H1 (cell line): ENCODE results near the gene BCL2L13. TPM values are rescaled to one million over a fixed set of nuclear protein-coding genes. Genes with fewer than 3 reads are reported as not detected.

Source experiments
- CTCF ChIA-PET: fragments of 300-600 bp; sonication (Branson Sonifier 250); formaldehyde crosslinking; loops from one replicate; lab custom pipeline; 2021; ENCODE audit not compliant: partially characterized antibody; lab: Charles Lee
- POLR2A ChIA-PET: fragments of 300-600 bp; sonication (Branson Sonifier 250); formaldehyde crosslinking; loops from one replicate; lab custom pipeline; 2021; ENCODE audit warnings: inconsistent platforms; ENCODE audit not compliant: partially characterized antibody; lab: Charles Lee
- DNase-seq, 2 experiments: peaks; one replicate each; pipeline versions ENCODE4 v3.0.0 to v3.0.0-alpha.2; 2010 to 2022; ENCODE audit warnings: low spot score in 2 of 2, low read depth in 1 of 2, mixed read lengths in 1 of 2
- FAIRE-seq: peaks from 2 replicates; lab custom pipeline; 2011; peaks lifted over from hg19 to GRCh38; lab: Jason Lieb, UNC
- H2AFZ ChIP-seq: 2 replicates; pipeline ENCODE4 v1.8.1; 2012; ENCODE audit warnings: low read length, inconsistent platforms
- H2AK5ac ChIP-seq: 2 replicates; pipeline ENCODE4 v1.6.1; 2013; ENCODE audit warnings: low read depth, low read length
- H2BK120ac ChIP-seq: replicated peaks from 2 replicates; pipeline ENCODE3; 2013; ENCODE audit warnings: low read depth, low read length, inconsistent platforms
- H2BK12ac ChIP-seq: 2 replicates; pipeline ENCODE4 v1.6.1; 2013; ENCODE audit warnings: low read depth, low read length
- H2BK15ac ChIP-seq: 2 replicates; pipeline ENCODE4 v1.6.1; 2013; ENCODE audit warnings: low read length
- H2BK20ac ChIP-seq: 2 replicates; pipeline ENCODE4 v1.6.1; 2013; ENCODE audit warnings: low read length
- H2BK5ac ChIP-seq: 2 replicates; pipeline ENCODE4 v1.6.1; 2013; ENCODE audit warnings: low read depth, low read length
- H3K14ac ChIP-seq: 2 replicates; pipeline ENCODE4 v1.6.1; 2013; ENCODE audit warnings: inconsistent platforms; ENCODE audit not compliant: insufficient read length
- H3K18ac ChIP-seq: 2 replicates; pipeline ENCODE4 v1.6.1; 2013; ENCODE audit warnings: low read length; ENCODE audit errors: extremely low read depth
- H3K23ac ChIP-seq: 2 replicates; pipeline ENCODE4 v1.6.1; 2013; ENCODE audit warnings: inconsistent platforms; ENCODE audit not compliant: insufficient read length
- H3K23me2 ChIP-seq: 2 replicates; pipeline ENCODE4 v1.6.1; 2013; ENCODE audit warnings: low read depth, low read length
- H3K27ac ChIP-seq: 2 replicates; pipeline ENCODE4 v1.6.1; 2011; ENCODE audit warnings: low read depth, low read length, inconsistent platforms
- H3K27me3 ChIP-seq, 4 experiments: replicated peaks in 1 of 4; 1 replicate in 1 of 4; 2 replicates in 3 of 4; pipeline versions ENCODE4 v1.6.1 to v1.8.1; 2011 to 2013; ENCODE audit warnings: low read length in 3 of 4, mild to moderate bottlenecking in 3 of 4, inconsistent platforms in 2 of 4, mixed read lengths in 2 of 4, moderate library complexity in 1 of 4; ENCODE audit not compliant: control insufficient read depth in 3 of 4, insufficient read depth in 3 of 4; ENCODE audit errors: extremely low read depth in 1 of 4
- H3K36me3 ChIP-seq, 4 experiments: 2 replicates each; pipeline versions ENCODE4 v1.6.1 to v1.8.1; 2011 to 2013; ENCODE audit warnings: mild to moderate bottlenecking in 4 of 4, low read length in 3 of 4, moderate library complexity in 2 of 4, control low read depth in 1 of 4, inconsistent platforms in 1 of 4; ENCODE audit not compliant: insufficient read depth in 4 of 4, control insufficient read depth in 2 of 4
- H3K4ac ChIP-seq: replicated peaks from 2 replicates; pipeline ENCODE3; 2013; ENCODE audit warnings: low read length, low read depth, mixed read lengths, inconsistent platforms; ENCODE audit not compliant: insufficient read length
- H3K4me1 ChIP-seq, 4 experiments: replicated peaks in 1 of 4; 1 replicate in 1 of 4; 2 replicates in 3 of 4; pipeline versions ENCODE4 v1.6.1 to v1.8.1; 2011 to 2013; ENCODE audit warnings: low read length in 3 of 4, inconsistent platforms in 2 of 4, mixed read lengths in 1 of 4; ENCODE audit not compliant: insufficient read depth in 4 of 4, control insufficient read depth in 3 of 4
- H3K4me2 ChIP-seq, 2 experiments: 2 replicates each; pipeline versions ENCODE4 v1.6.1 to v1.8.1; 2011 to 2013; ENCODE audit warnings: low read depth in 2 of 2, low read length in 2 of 2, control low read depth in 1 of 2, inconsistent platforms in 1 of 2, mild to moderate bottlenecking in 1 of 2; ENCODE audit not compliant: insufficient read depth in 1 of 2
- H3K4me3 ChIP-seq, 4 experiments: fragments of 200-600, 300-600 bp in 1 of 4; sonication (generic), shearing (Covaris generic), sonication (Bioruptor Twin) in 1 of 4; 2 replicates each; pipeline versions ENCODE4 v1.5.1 to v1.8.1; 2011 to 2016; ENCODE audit warnings: low read length in 4 of 4, low read depth in 3 of 4, control low read depth in 2 of 4, inconsistent platforms in 2 of 4, mild to moderate bottlenecking in 2 of 4, mixed read lengths in 1 of 4, moderate library complexity in 1 of 4; ENCODE audit not compliant: insufficient read depth in 2 of 4; ENCODE audit errors: extremely low read depth in 1 of 4
- H3K56ac ChIP-seq: replicated peaks from 2 replicates; pipeline ENCODE3; 2013; ENCODE audit warnings: low read depth, mild to moderate bottlenecking, mixed read lengths, low read length, inconsistent platforms; ENCODE audit not compliant: insufficient read length
- H3K79me1 ChIP-seq: 2 replicates; pipeline ENCODE4 v1.6.1; 2013; ENCODE audit warnings: low read depth, low read length, control low read depth
- H3K79me2 ChIP-seq, 2 experiments: 2 replicates each; pipeline versions ENCODE4 v1.6.1 to v1.8.1; 2012 to 2013; ENCODE audit warnings: low read length in 2 of 2, mild to moderate bottlenecking in 2 of 2, inconsistent platforms in 1 of 2; ENCODE audit not compliant: insufficient read depth in 2 of 2, control insufficient read depth in 1 of 2
- H3K9ac ChIP-seq, 4 experiments: replicated peaks in 1 of 4; 1 replicate in 1 of 4; 2 replicates in 3 of 4; pipeline versions ENCODE4 v1.6.1 to v1.8.1; 2011 to 2013; ENCODE audit warnings: low read depth in 3 of 4, low read length in 3 of 4, control low read depth in 2 of 4, mild to moderate bottlenecking in 2 of 4, moderate library complexity in 2 of 4, inconsistent platforms in 1 of 4; ENCODE audit errors: extremely low read depth in 1 of 4
- H3K9me3 ChIP-seq, 2 experiments: 2 replicates each; pipeline versions ENCODE4 v1.6.1 to v1.8.1; 2012 to 2013; ENCODE audit warnings: mild to moderate bottlenecking in 2 of 2, moderate library complexity in 2 of 2, control low read depth in 1 of 2, inconsistent platforms in 1 of 2, low read depth in 1 of 2, low read length in 1 of 2, mixed read lengths in 1 of 2; ENCODE audit not compliant: insufficient read depth in 2 of 2
- H4K20me1 ChIP-seq, 2 experiments: replicated peaks in 1 of 2; 2 replicates each; pipeline versions ENCODE3 to v1.8.1; 2011 to 2013; ENCODE audit warnings: inconsistent platforms in 2 of 2, low read length in 2 of 2, mild to moderate bottlenecking in 1 of 2; ENCODE audit not compliant: insufficient read depth in 2 of 2, control insufficient read depth in 1 of 2
- H4K5ac ChIP-seq: 2 replicates; pipeline ENCODE4 v1.6.1; 2013; ENCODE audit warnings: low read length, low read depth, mixed read lengths, inconsistent platforms; ENCODE audit not compliant: insufficient read length
- H4K8ac ChIP-seq: 2 replicates; pipeline ENCODE4 v1.8.0; 2013; ENCODE audit warnings: mild to moderate bottlenecking, moderate library complexity, low read length, inconsistent platforms; ENCODE audit not compliant: insufficient read depth; ENCODE audit errors: extremely low read depth
- H4K91ac ChIP-seq: replicated peaks from 2 replicates; pipeline ENCODE3; 2013; ENCODE audit warnings: low read length, mixed read lengths, inconsistent platforms; ENCODE audit not compliant: insufficient read length
- EZH2 ChIP-seq: fragments of 200-600 bp; sonication (generic); IDR thresholded peaks from 2 replicates; pipeline ENCODE4 v1.7.1; 2012; ENCODE audit warnings: low read depth, mild to moderate bottlenecking, moderate library complexity, low read length, inconsistent platforms; ENCODE audit not compliant: severe bottlenecking
- GABPA ChIP-seq: IDR thresholded peaks from 2 replicates; pipeline ENCODE4 v1.6.1; 2011; ENCODE audit warnings: mild to moderate bottlenecking, low read length, moderate library complexity, borderline replicate concordance; ENCODE audit not compliant: insufficient read depth
- HDAC2 ChIP-seq, 2 experiments: fragments of 300-600 bp in 1 of 2; sonication (generic) in 1 of 2; IDR thresholded peaks; 2 replicates each; pipeline ENCODE4 v1.6.1; 2011 to 2012; ENCODE audit warnings: low read depth in 2 of 2, low read length in 2 of 2, mild to moderate bottlenecking in 2 of 2, moderate library complexity in 2 of 2, borderline replicate concordance in 1 of 2, inconsistent platforms in 1 of 2
- HDAC6 ChIP-seq: IDR thresholded peaks from one replicate; pipeline ENCODE4 v1.7.1; 2012; ENCODE audit warnings: low read depth, mild to moderate bottlenecking, inconsistent platforms, low read length, moderate library complexity
- JUN ChIP-seq: IDR thresholded peaks from 2 replicates; pipeline ENCODE4 v1.6.1; 2011; ENCODE audit warnings: low read depth, mild to moderate bottlenecking, improper control_type of control experiment, low read length
- RBBP5 ChIP-seq: IDR thresholded peaks from 2 replicates; pipeline ENCODE4 v1.7.1; 2012; ENCODE audit warnings: low read depth, mild to moderate bottlenecking, inconsistent platforms, low read length, moderate library complexity, borderline replicate concordance
- RNF2 ChIP-seq: fragments of 200-900, 300-1000 bp; sonication (generic); IDR thresholded peaks from 2 replicates; pipeline ENCODE4 v1.7.1; 2016; ENCODE audit warnings: borderline replicate concordance, low read depth, mild to moderate bottlenecking, antibody characterized with exemption, low read length; ENCODE audit not compliant: poor library complexity, severe bottlenecking; ENCODE audit errors: missing control alignments
- SAP30 ChIP-seq: fragments of 300-600 bp; sonication (generic); IDR thresholded peaks from 2 replicates; pipeline ENCODE4 v1.7.1; 2012; ENCODE audit warnings: low read length, moderate library complexity, mild to moderate bottlenecking, inconsistent platforms; ENCODE audit not compliant: insufficient read depth, insufficient replicate concordance
- SIRT6 ChIP-seq: IDR thresholded peaks from one replicate; pipeline ENCODE4 v1.7.1; 2012; ENCODE audit warnings: low read length, inconsistent platforms
- SIX5 ChIP-seq: IDR thresholded peaks from 2 replicates; pipeline ENCODE4 v1.6.1; 2011; ENCODE audit warnings: mild to moderate bottlenecking, low read depth, low read length
- TBP ChIP-seq: IDR thresholded peaks from 2 replicates; pipeline ENCODE4 v1.6.1; 2011; ENCODE audit warnings: low read depth, low read length, improper control_type of control experiment
- WGBS, 2 experiments: shearing (Covaris generic) in 1 of 2; methylation state at CpG; one replicate each; pipeline versions ENCODE4 v1.1.6 to v1.1.7; 2013 to 2015; ENCODE audit warnings: low lambda C conversion rate in 2 of 2, mixed read lengths in 2 of 2, inconsistent platforms in 1 of 2, low coverage in 1 of 2, missing lambda C conversion rate in 1 of 2; ENCODE audit not compliant: insufficient replicate concordance in 2 of 2, insufficient coverage in 1 of 2, insufficient read length in 1 of 2; ENCODE audit errors: extremely low coverage in 1 of 2, missing lambda C conversion rate in 1 of 2; 5-methylcytosine and 5-hydroxymethylcytosine counted together
- polyA plus RNA-seq, 7 experiments: library from polyadenylated mRNA; depleted of rRNA in 3 of 7; stranded (reverse) in 5 of 7; unstranded in 2 of 7; fragments of >200 nt in 5 of 7; fragments of 200-250 nt in 2 of 7; gene quantifications; 1 replicate in 5 of 7; 2 replicates in 1 of 7; 4 replicates in 1 of 7; pipeline versions ENCODE4 v1.2.1 to v1.2.3, GENCODE V29; 2011 to 2013; ENCODE audit warnings: missing spikeins in 2 of 7, mixed read lengths in 2 of 7
- total RNA-seq: library from RNA; stranded (reverse); fragmentation: NEBNext Ultra II Directional; extraction: Animal tissue kit (Norgen Biotek cat#: 25700); gene quantifications from 2 replicates; pipeline ENCODE4 v1.2.1, GENCODE V29; 2021

BCL2L13 gene
- total and polyA plus RNA-seq, 2 of the 8 experiments (the other 6 are each of a cell fraction or from before 2014, with no cell fraction given) = 20.7 to 35.0 TPM

DNA sequence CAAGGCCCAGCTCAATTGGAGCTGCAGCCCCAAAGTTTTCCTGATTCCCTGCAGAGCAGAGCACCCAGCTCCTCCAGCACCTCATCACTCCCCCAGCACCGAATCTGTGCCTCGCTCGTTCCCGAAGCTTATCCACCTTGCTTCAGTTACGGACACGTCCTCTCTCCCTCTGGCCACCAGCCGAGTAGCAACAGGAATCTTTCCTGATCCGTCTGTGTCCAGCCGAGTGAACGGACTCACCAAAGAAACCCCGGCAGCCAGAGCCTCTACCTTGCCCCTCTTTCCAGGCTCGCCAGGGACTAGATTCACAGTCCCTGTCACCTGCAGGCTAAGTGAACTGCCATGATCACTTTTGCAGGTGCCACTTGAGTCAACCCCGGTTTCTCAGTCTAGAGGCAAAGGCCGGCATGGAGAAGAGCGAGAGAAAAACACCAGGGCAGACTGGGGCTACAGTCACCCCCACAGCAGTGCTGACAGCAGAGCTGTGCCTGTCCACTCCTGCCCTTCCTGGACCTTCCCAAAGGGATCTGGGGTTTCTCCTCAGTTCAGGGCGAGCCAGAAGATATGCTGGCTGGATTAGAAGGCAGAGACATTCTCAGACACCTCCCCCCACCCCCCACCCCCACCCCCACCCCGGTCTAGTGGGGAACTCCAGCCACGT is 103.4 kb downstream of the BCL2L13 start:
- Histone ChIP-seq H3K18ac (no peak overlapping the region), H3K23ac (no peak overlapping the region), H2AFZ (no peak overlapping the region), H4K20me1 (peaks cover 2 to 3% of the 10 kb centered on the region in 2 experiments), H3K56ac (no peak overlapping the region), H3K4ac (no peak overlapping the region), H3K4me2 (no peak overlapping the region), H3K36me3 (no peaks in the 10 kb centered on the region), H2AK5ac (no peak overlapping the region), H3K27ac (no peak overlapping the region), H3K14ac (no peak overlapping the region), H4K91ac (no peak overlapping the region), H4K8ac (no peak overlapping the region), H2BK20ac (no peak overlapping the region), H3K9me3 (no peaks in the 10 kb centered on the region), H3K4me1 (peaks cover 0 to 7% (median 4%) of the 10 kb centered on the region in 4 experiments; a peak in 5 of 7 replicates), H3K27me3 (no peaks in the 10 kb centered on the region), H3K9ac (no peak overlapping the region), H3K23me2 (no peaks in the 10 kb centered on the region), H2BK15ac (no peak overlapping the region), H2BK5ac (no peak overlapping the region), H2BK120ac (no peak overlapping the region), H4K5ac (no peak overlapping the region), H2BK12ac (no peak overlapping the region), H3K79me2 (no peaks in the 10 kb centered on the region), H3K4me3 (no peak overlapping the region; a peak in 1 of 8 replicates), H3K79me1 (no peaks in the 10 kb centered on the region)
- no peak for DNase-seq
- CTCF ChIA-PET = interaction anchor here (0.6 to 12.0 kb wide), 26 partner anchors 8 to 415 kb away, joined by 3 to 174 read pairs (median 6); no protein-coding TSS in a partner anchor
- WGBS, 2 experiments = 67% methylated on average over 18 of the region's 18 CpGs; no CpG with 5 or more reads in 1 of the 2 experiments
- no peak for FAIRE-seq
- POLR2A ChIA-PET = interaction anchor here (0.6 to 2.6 kb wide), 3 partner anchors 31 to 38 kb away, joined by 3 to 13 read pairs (median 4); no protein-coding TSS in a partner anchor
- no peak for TF ChIP-seq HDAC6
- no peak for TF ChIP-seq RNF2
- TF ChIP-seq RBBP5 = no peak
- no peak for TF ChIP-seq TBP
- TF ChIP-seq SIRT6 = no peak
- TF ChIP-seq HDAC2 (IDR thresholded peaks at IDR 0.05; ENCODE audit: borderline replicate concordance in 1 of 2, low read depth in 2 of 2, low read length in 2 of 2) = no peak
- TF ChIP-seq GABPA = no peak
- TF ChIP-seq SAP30 = no peak
- no peak for TF ChIP-seq EZH2
- no peak for TF ChIP-seq JUN
- no peak for TF ChIP-seq SIX5
